DMS53 (cell line): ENCODE data around the gene LYZL4.

Source experiments
- DNase-seq: peaks from one replicate; lab custom pipeline; 2025; lab: John Stamatoyannopoulos, UW

The LYZL4 gene

GRCh38 chr3:42425736-42426407, 15.5 kb upstream of the LYZL4 start:
- no peak for DNase-seq

DNA sequence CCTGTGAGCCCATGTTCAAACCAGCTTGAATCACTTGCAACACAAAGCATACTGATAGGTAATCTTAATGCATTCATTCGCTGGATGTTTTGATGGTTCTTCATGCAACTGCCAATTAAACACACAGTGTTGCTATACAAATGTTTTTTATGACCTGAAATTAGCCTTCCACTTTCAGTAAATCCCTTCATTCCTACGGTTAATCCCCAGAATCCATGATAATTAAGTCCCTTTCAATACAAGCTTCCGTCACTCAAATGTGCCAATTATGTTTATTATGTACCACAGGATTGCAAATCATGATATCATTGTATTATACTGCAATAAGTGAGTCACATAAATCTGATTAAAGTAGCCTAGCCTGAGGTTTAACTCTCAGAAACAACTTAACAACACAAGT, 14.5 kb upstream of the LYZL4 start:
- DNase-seq, result no peak

DNA sequence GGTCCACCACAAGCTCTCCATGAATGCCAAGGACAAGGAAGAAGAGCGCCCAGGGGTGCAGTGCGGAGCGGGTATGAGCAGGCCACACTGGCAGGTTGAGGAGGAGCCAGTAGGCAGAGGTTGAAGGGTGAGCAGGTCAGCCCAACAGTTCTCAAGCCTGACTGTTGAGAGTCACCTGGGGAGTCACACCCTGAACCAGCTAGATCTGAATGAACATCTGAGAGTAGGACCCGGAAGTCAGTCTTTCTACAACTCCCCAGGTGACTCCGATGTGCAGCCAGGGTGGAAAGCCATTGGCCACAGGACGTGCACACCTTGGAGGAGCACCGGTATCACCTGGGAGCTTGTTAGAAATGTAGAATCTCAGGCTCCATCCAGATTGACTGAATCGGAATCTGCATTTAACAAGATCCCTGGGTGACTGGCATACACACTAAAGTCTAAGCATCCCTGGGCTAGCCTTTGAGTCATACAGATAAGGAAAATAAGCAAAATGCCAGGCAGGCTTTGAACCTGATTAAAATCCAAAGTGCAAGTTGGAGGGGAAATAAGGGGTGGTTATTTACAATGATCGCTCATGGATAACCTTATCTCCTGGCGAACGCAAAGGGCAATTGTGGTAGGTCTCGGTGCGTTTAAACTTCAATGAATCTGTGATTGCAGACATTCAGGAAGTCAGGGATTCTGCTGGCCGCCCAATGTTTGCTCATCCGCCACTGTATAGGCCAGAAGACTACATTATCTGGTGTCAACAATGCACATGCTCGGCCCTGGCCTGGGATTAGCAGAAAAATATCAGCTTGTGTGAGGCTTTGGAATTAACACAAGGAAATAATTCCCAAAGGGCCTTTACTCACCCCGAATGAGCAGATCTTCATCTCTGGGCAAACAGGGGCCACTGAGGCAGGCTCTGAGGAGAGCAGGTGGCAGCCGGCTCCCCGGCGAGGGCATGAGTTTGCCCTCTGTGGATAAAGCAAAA, 11.7 kb upstream of the LYZL4 start:
- no peak for DNase-seq

DNA sequence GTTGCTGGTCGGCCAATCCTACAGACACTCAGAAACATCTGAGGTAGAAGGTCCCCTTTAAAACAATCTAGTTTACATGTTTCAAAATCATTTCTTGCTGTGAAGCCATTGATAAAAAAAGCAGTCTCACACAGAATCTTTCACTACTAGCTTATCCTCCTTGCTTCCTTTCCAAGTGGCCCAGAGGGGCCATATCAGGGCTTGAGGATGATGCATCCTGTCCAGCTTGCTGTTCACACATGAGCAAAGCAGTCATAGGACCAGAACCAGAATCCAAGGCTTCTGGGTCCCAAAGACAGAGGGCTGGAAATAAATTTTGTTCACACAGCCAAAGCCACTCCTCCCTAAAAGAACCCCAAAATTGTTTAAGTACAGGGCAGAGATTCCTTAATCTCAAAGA, 9.2 kb upstream of the LYZL4 start:
- DNase-seq, result no peak

GRCh38 chr3:42412526-42413155, 2.2 kb upstream of the LYZL4 start:
- DNase-seq, result no peak

DNA sequence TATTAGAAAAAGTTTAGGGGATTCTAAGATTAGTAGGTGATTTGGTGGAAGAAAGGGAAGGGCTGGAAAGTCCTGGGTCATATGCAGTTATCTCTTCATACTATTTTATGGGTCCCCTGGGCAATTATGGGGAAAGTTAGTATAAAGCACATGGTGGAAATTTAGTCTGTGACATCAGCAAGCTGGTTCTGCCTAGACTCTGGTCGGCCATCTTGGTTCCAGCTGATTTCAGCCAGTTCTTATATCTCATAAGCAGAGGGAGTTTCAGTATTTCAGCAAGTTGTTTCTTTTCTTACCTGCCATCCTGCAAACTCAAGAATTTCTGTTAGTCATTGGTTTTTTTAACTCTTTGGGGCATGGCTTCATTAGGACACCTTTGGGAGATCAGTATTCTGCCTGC, 1.0 kb upstream of the LYZL4 start:
- no peak for DNase-seq

DNA sequence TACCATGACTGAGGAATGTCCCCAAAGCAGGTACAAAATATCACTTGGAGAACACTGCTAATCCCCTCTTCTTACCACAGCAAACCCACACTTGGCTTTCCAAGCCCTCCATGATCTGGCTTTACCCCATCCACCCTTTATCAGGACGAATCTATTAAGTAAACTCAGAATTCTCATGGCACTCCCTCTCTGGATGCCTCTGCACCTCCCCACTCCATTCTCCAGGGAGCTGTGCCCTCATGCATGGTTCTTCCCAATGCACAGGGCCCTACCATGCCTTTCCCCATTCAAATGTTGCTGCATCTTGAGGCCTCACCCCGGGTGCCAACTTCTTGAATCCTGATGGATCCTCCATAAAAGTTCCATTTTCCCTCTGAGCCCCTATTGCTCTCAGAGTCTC, 2.3 kb downstream of the LYZL4 start:
- DNase-seq, result no peak

DNA sequence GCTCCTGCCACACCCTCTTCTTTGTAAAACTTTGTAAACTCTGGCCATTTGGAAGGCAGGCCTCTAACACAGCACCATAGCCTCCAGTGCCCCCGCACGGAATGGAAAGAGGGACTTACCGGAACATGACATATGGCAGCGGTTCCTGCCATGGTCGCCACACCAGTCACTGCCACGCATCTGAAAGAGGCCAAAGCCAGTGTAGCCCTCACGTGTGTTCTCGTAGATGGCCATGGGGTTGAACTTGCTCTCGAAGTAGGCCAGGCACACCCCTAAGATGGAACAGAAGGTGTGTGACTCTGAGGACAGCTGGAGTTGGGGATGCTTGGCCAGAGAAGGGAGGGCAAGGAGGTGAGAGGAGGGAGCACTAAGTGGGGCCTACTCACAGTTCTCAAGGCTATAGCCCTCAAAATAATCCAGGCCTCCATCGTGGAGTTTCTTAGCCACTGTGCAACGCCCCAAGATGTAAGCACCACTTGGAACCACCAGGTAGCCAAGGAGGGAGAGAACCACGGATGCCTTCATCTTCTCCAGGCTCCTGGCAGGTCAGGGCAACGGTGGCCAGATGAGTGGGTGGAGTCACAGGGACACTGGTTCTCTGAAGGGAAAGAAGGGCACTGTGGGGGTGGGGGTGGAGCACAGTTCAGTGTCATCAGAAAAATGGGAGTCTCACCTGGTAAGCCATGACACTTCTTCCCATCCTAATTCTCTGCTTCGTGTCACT, 3.5 kb downstream of the LYZL4 start:
- DNase-seq, result no peak

DNA sequence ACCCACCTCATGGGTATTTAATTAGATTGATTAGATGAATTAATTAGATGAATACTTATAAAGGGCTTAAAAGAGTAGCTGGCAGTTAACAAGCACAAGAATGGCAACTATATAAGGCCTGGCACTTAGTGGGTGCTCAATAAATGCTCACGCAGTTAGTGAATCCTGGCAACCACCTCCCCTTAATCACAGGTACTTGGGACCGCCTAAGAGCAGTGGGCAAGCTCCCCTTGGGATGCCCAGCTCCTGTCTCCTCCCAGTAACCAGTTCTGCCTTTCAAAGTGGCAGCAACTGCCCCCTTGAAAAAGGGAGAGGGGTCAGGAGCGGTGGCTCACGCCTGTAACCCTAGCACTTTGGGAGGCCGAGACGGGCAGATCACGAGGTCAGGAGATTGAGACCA, 4.6 kb downstream of the LYZL4 start:
- DNase-seq, result no peak

DNA sequence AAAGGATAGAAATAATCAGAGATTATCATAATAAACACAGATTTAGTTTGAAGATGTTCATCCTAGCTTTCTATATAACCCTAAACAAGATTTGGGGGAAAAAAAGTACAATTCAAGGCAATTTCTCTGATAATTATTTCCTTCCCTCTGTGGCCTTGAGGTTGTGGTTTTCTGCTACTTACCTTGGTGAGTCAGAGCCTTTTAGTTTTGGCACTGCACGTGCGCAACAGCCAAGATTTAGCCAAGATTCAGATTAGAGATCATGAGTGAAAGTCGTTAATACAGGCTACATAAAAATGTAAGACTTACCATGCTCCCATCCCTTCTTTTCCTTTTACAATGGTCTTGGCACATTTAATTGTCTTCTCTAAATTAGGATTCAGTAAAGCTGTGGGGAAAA, 6.7 kb downstream of the LYZL4 start:
- no peak for DNase-seq

GRCh38 chr3:42402394-42403096, 7.9 kb downstream of the LYZL4 start:
- no peak for DNase-seq

- DNase-seq, result no peak
These were observed 12.3 kb downstream of the LYZL4 start for GRCh38 chr3:42398080-42398479.

DNA sequence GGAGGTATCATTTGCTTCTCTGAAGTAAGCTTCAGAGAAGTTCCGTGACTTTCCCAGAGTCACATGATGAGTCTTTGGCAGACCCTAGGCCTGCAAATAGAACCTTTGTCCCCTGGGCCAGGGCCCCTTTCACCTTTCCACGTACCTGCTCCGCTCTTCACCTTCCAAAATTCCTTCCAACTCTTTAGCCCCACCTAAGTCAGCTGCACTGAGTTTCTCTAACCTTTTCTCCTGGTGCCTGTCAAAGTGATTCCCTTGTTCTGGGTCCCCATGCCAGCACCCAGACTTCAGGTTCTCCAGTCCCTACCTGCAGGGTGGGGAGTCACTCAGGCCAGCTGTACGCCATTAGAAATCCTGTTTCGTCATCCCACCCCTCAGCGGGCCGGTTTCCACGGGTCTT, 12.8 kb downstream of the LYZL4 start:
- DNase-seq, result no peak

GRCh38 chr3:42394579-42395288, 15.7 kb downstream of the LYZL4 start:
- DNase-seq, result peak; percentile 26

DNA sequence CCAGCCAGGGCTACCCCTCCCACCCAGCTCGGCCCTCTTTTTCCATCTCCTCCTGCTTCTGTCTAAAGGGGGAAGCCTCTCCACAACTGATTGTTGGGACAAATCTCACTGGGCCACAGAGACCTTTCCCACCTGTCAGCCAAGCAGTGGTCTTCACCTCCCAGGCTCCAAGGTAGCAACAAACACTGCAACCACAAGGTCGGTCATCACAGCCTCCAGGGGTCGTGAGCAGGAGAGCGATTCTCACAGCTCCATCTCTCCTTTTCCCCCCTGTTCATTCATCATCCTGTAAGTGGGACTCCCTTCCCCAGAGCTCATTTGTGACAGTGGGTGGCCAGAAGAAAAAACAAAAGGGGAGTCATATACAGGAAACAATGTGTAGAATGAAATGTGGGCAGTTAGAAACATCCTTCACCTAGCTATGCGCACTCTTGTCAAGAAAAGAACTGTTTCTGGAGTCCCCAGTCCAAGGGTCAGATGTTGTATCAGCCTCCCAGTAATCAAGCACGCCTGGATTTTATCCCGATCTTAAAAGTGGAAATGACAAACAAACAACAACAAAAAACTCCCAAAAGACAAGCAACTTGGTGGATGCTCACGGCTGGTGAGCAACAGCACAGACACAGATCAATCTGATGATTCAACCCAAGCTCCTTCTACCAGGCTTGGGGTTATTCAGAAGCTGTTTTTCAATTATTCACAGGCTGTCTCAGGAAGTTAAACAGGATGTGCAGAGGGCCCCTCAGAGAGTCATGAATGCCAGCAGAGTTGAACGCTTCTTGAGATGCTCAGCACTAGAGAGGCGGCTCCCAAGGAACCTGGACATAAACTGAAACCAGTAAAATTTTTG, 22.4 kb downstream of the LYZL4 start:
- no peak for DNase-seq

- DNase-seq, result no peak
These were observed 28.8 kb downstream of the LYZL4 start for GRCh38 chr3:42381551-42382082.

DNA sequence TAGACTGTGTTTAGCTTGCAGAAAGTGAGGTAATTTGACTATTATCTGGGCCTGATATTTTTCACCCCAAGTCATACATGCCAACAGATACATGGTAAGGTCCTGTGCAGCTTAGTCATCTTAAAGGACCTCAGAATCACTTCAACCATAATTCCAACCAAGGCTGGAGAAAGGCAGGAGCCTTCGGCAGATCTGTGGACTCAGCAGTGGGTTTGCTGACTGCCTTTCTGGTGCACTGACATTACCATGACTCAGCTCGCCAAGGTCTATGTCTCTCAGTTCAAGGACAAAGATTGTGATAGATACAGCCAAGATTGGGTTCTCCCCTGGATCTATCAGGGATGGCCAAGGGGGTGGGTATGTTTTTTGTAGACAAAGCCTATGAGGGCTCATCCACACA, 32.7 kb downstream of the LYZL4 start:
- DNase-seq, result no peak

GRCh38 chr3:42376344-42376798, 34.0 kb downstream of the LYZL4 start:
- peak; percentile 18 for DNase-seq

GRCh38 chr3:42375121-42375800, 35.1 kb downstream of the LYZL4 start:
- no peak for DNase-seq
